K562 (cell line): ENCODE data around the gene GALE. TPM values are rescaled to one million over a fixed set of nuclear protein-coding genes. Genes with fewer than 3 reads are reported as not detected.
A peak's percentile ranks its signal among the peaks of the same experiment; 100 is the strongest.

Experiments used
- CBX1 ChIP-seq: sonication (generic); IDR thresholded peaks from 2 replicates; pipeline ENCODE4 v1.6.1; 2016; ENCODE audit warnings: antibody characterized with exemption, low read depth, mild to moderate bottlenecking
- E2F1 ChIP-seq: sonication (generic); formaldehyde crosslinking; IDR thresholded peaks from 2 replicates; pipeline ENCODE4 v1.8.1; 2023; ENCODE audit warnings: mild to moderate bottlenecking, missing genetic modification reagents, moderate library complexity
- ELF4 ChIP-seq: fragments of 450-650 bp; formaldehyde crosslinking; IDR thresholded peaks from 2 replicates; pipeline ENCODE4 v1.4.0; 2022; ENCODE audit warnings: missing genetic modification characterization
- FOXM1 ChIP-seq, 2 experiments: fragments of 450-650 bp in 1 of 2; sonication (generic) in 1 of 2; formaldehyde crosslinking in 1 of 2; IDR thresholded peaks; 2 replicates each; pipeline versions ENCODE4 v1.6.1 to v1.9.0; 2017 to 2022; ENCODE audit warnings: low read depth in 2 of 2, mild to moderate bottlenecking in 2 of 2, missing genetic modification reagents in 1 of 2, moderate library complexity in 1 of 2
- HDAC6 ChIP-seq: IDR thresholded peaks from 2 replicates; pipeline ENCODE4 v1.6.1; 2012; ENCODE audit warnings: low read depth, mild to moderate bottlenecking, control low read depth, inconsistent platforms, low read length, moderate library complexity
- HMBOX1 ChIP-seq: sonication (generic); IDR thresholded peaks from 2 replicates; pipeline ENCODE4 v1.6.1; 2016
- MLX ChIP-seq, 2 experiments: fragments of 450-650 bp in 1 of 2; sonication (generic) in 1 of 2; formaldehyde crosslinking; conservative IDR thresholded peaks; 2 replicates each; pipeline versions ENCODE4 v1.4.0 to v1.8.1; 2020 to 2022; ENCODE audit warnings: mild to moderate bottlenecking in 1 of 2, missing genetic modification reagents in 1 of 2
- MYC ChIP-seq, 2 experiments: fragments of 250-450 bp in 1 of 2; sonication (Bioruptor Pico) in 1 of 2; IDR thresholded peaks; 2 replicates each; pipeline versions ENCODE4 v1.5.1 to v1.6.1; 2012 to 2021; ENCODE audit warnings: low read depth in 2 of 2, borderline replicate concordance in 1 of 2, improper control_type of control experiment in 1 of 2, low read length in 1 of 2, mild to moderate bottlenecking in 1 of 2, moderate library complexity in 1 of 2
- PHB2 ChIP-seq: fragments of 450-650 bp; IDR thresholded peaks from 2 replicates; pipeline ENCODE4 v1.6.1; 2017; ENCODE audit warnings: low read depth
- RAD21 ChIP-seq, 2 experiments: fragments of 250-450 bp in 1 of 2; fragments of 450-650 bp in 1 of 2; sonication (Bioruptor Pico) in 1 of 2; formaldehyde crosslinking in 1 of 2; IDR thresholded peaks in 1 of 2; conservative IDR thresholded peaks in 1 of 2; 2 replicates each; pipeline versions ENCODE4 v1.4.0 to v1.8.0; 2020 to 2022; ENCODE audit warnings: mild to moderate bottlenecking in 2 of 2, moderate library complexity in 1 of 2
- RB1 ChIP-seq: fragments of 450-650 bp; IDR thresholded peaks from 2 replicates; pipeline ENCODE4 v1.6.1; 2017; ENCODE audit warnings: low read depth, mild to moderate bottlenecking
- RFX7 ChIP-seq: fragments of 250-450 bp; sonication (Bioruptor Pico); IDR thresholded peaks from 2 replicates; pipeline ENCODE4 v1.5.1; 2021; ENCODE audit warnings: mild to moderate bottlenecking
- RREB1 ChIP-seq: fragments of 250-450 bp; sonication (Bioruptor Pico); IDR thresholded peaks from 2 replicates; pipeline ENCODE4 v1.4.0; 2020
- SMARCE1 ChIP-seq: fragments of 450-650 bp; IDR thresholded peaks from 2 replicates; pipeline ENCODE4 v1.7.1; 2016; ENCODE audit warnings: mild to moderate bottlenecking
- U2AF2 ChIP-seq: fragments of 200-400 bp; formaldehyde crosslinking; optimal IDR thresholded peaks from 2 replicates; pipeline ENCODE3; 2017; ENCODE audit warnings: low read depth, mild to moderate bottlenecking, low read length
- ZBED1 ChIP-seq: IDR thresholded peaks from 2 replicates; pipeline ENCODE4 v1.6.1; 2014
- ZNF146 ChIP-seq: IDR thresholded peaks from one replicate; pipeline ENCODE4 v1.6.1; 2018; ENCODE audit warnings: missing compliant biosample characterization; ENCODE audit not compliant: unreplicated experiment
- ZNF668 ChIP-seq: fragments of 250-450 bp; sonication (Bioruptor Pico); IDR thresholded peaks from 2 replicates; pipeline ENCODE4 v1.8.0; 2022; ENCODE audit warnings: mild to moderate bottlenecking, inconsistent platforms
- polyA plus RNA-seq, 8 experiments: library from polyadenylated mRNA; depleted of rRNA in 4 of 8; stranded (reverse) in 5 of 8; unstranded in 3 of 8; fragments of >200 nt; fragmentation: Nextera tagmentation in 2 of 8; fragmentation: Illumina TruSeq in 1 of 8; extraction: Ambion mirVana in 2 of 8; extraction: Trizol in 1 of 8; gene quantifications; 2 replicates each; pipeline versions ENCODE4 v1.2.1 to v1.2.3, GENCODE V29; 2011 to 2014; ENCODE audit warnings: inconsistent platforms in 1 of 8, missing spikeins in 1 of 8
- total RNA-seq, 7 experiments: library from RNA; depleted of rRNA in 6 of 7; stranded (reverse); fragments of >200 nt in 6 of 7; fragmentation: Illumina TruSeq in 2 of 7; extraction: Trizol in 2 of 7; gene quantifications; 2 replicates each; pipeline versions ENCODE4 v1.2.1 to v1.2.3, GENCODE V29; 2011 to 2021; ENCODE audit warnings: low replicate concordance in 1 of 7

GALE gene
- total and polyA plus RNA-seq, 9 of the 15 experiments (the other 6 are each of a cell fraction or from before 2014, with no cell fraction given) = 8.4 to 139 (median 88.3) TPM

GRCh38 chr1:23799570-23800399 is 769 bp downstream of the GALE start (continued):
- TF ChIP-seq SMARCE1 (no peak; the same call in 1 of the 2 replicates), RFX7 (CRISPR knock-in tag) (no peak), HMBOX1 (peak; percentile 47; the same call in 1 of the 2 replicates), RB1 (no peak), ZNF146 (CRISPR knock-in tag) (no peak), RAD21 (CRISPR knock-in tag; conservative IDR thresholded peaks at IDR 0.05 in 1 of 2, IDR thresholded peaks at IDR 0.05 in 1 of 2) (peak in 1 of 2 experiments; percentile 7; a peak in 1 of 4 replicates), ZBED1 (no peak), RREB1 (0 out of 2 replicates have a peak, but pooled peaks have one; percentile 40), U2AF2 (no peak), MYC (IDR thresholded peaks at IDR 0.05; ENCODE audit: low read depth, low read length) (peak; percentile 73), MYC (CRISPR knock-in tag; IDR thresholded peaks at IDR 0.05; ENCODE audit: borderline replicate concordance, low read depth) (peak; percentile 76; the same call in 1 of the 2 replicates), ZNF668 (CRISPR knock-in tag) (no peak), HDAC6 (no peak), FOXM1 (IDR thresholded peaks at IDR 0.05; ENCODE audit: low read depth) (no peak), FOXM1 (CRISPR knock-in tag; IDR thresholded peaks at IDR 0.05; ENCODE audit: low read depth) (no peak; the same call in 1 of the 2 replicates), MLX (CRISPR knock-in tag; conservative IDR thresholded peaks at IDR 0.05) (no peak), PHB2 (no peak), CBX1 (no peak; the same call in 1 of the 2 replicates), E2F1 (peak; percentile 23; the same call in 1 of the 2 replicates), ELF4 (CRISPR knock-in tag) (0 out of 2 replicates have a peak, but pooled peaks have one; percentile 40)
